HK-2 (cell line): Measurements from ENCODE around the gene FRYL.
A peak's percentile ranks its signal among the peaks of the same experiment; 100 is the strongest.

Experiments
- DNase-seq: peaks from one replicate; pipeline ENCODE4 v3.0.0-alpha.2; 2018; ENCODE audit not compliant: unreplicated experiment

Gene FRYL

GRCh38 chr4:48620831-48621230 is 159.2 kb downstream of the FRYL start:
- DNase-seq, result no peak

GRCh38 chr4:48620093-48620492 is 160.0 kb downstream of the FRYL start:
- no peak for DNase-seq

GRCh38 chr4:48604527-48604926 is 175.6 kb downstream of the FRYL start:
- no peak for DNase-seq

GRCh38 chr4:48604041-48604440 is 176.0 kb downstream of the FRYL start:
- DNase-seq, result no peak

GRCh38 chr4:48603366-48604003 is 176.6 kb downstream of the FRYL start:
- peak; percentile 6 for DNase-seq

- DNase-seq, result no peak
These were observed 177.3 kb downstream of the FRYL start for GRCh38 chr4:48602763-48603162.

GRCh38 chr4:48602222-48602621 is 177.9 kb downstream of the FRYL start:
- DNase-seq, result no peak

- DNase-seq, result no peak
These were observed 183.7 kb downstream of the FRYL start for GRCh38 chr4:48596336-48596735.

GRCh38 chr4:48594180-48594579 is 185.9 kb downstream of the FRYL start:
- DNase-seq, result no peak

- no peak for DNase-seq
These were observed 188.7 kb downstream of the FRYL start for GRCh38 chr4:48591372-48591771.

GRCh38 chr4:48590884-48591283 is 189.2 kb downstream of the FRYL start:
- DNase-seq, result no peak

- no peak for DNase-seq
These were observed 191.0 kb downstream of the FRYL start for GRCh38 chr4:48589098-48589445.

- DNase-seq, result no peak
These were observed 191.6 kb downstream of the FRYL start for GRCh38 chr4:48588230-48589097.

GRCh38 chr4:48585401-48585800 is 194.7 kb downstream of the FRYL start:
- no peak for DNase-seq

GRCh38 chr4:48578132-48578968 is 201.7 kb downstream of the FRYL start:
- DNase-seq, result peak; percentile 45

GRCh38 chr4:48575964-48576363 is 204.1 kb downstream of the FRYL start:
- DNase-seq, result no peak

GRCh38 chr4:48571471-48571870 is 208.6 kb downstream of the FRYL start:
- no peak for DNase-seq

GRCh38 chr4:48570646-48571220 is 209.3 kb downstream of the FRYL start:
- DNase-seq, result no peak

- DNase-seq, result no peak
These were observed 214.1 kb downstream of the FRYL start for GRCh38 chr4:48566034-48566384.

- no peak for DNase-seq
These were observed 214.6 kb downstream of the FRYL start for GRCh38 chr4:48565362-48566033.

GRCh38 chr4:48564151-48564550 is 215.9 kb downstream of the FRYL start:
- no peak for DNase-seq

- DNase-seq, result no peak
These were observed 221.3 kb downstream of the FRYL start for GRCh38 chr4:48558819-48559218.
